DND-41 (cell line): ENCODE measurements around the gene EYA4.

ENCODE experiments used
- ATAC-seq: fragments of 200-7000 bp; cut with Tn5 transposase; 3 replicates; pipeline ENCODE4 v1.9.1; 2021; ENCODE audit warnings: low read depth; ENCODE audit not compliant: insufficient read depth
- DNase-seq: peaks from one replicate; pipeline ENCODE4 v3.0.0-alpha.2; 2020
- H2AFZ ChIP-seq: 2 replicates; pipeline ENCODE4 v1.6.0; 2012; ENCODE audit warnings: low read depth, low read length
- H3K27ac ChIP-seq: 2 replicates; pipeline ENCODE4 v1.5.1; 2012; ENCODE audit warnings: low read length, inconsistent platforms
- H3K27me3 ChIP-seq: fragments of 200-600 bp; sonication (generic); 2 replicates; pipeline ENCODE4 v1.6.0; 2012; ENCODE audit warnings: low read length, mild to moderate bottlenecking, inconsistent platforms; ENCODE audit not compliant: insufficient read depth, poor library complexity
- H3K36me3 ChIP-seq: 2 replicates; pipeline ENCODE4 v1.5.1; 2012; ENCODE audit warnings: low read length, inconsistent platforms; ENCODE audit not compliant: insufficient read depth
- H3K4me1 ChIP-seq: 2 replicates; pipeline ENCODE4 v1.5.1; 2012; ENCODE audit warnings: mild to moderate bottlenecking, low read length; ENCODE audit not compliant: insufficient read depth
- H3K4me2 ChIP-seq: 2 replicates; pipeline ENCODE4 v1.6.0; 2012; ENCODE audit warnings: mild to moderate bottlenecking, moderate library complexity, low read length, inconsistent platforms; ENCODE audit not compliant: insufficient read depth
- H3K4me3 ChIP-seq, 2 experiments: fragments of 200-600 bp in 1 of 2; shearing (Covaris generic) in 1 of 2; 2 replicates each; pipeline ENCODE4 v1.5.1; 2012 to 2016; ENCODE audit warnings: inconsistent platforms in 2 of 2, low read length in 2 of 2, mild to moderate bottlenecking in 2 of 2, low read depth in 1 of 2, moderate library complexity in 1 of 2
- H3K79me2 ChIP-seq: 2 replicates; pipeline ENCODE4 v1.6.0; 2012; ENCODE audit warnings: low read length, inconsistent platforms; ENCODE audit not compliant: insufficient read depth
- H3K9ac ChIP-seq: 2 replicates; pipeline ENCODE4 v1.6.0; 2012; ENCODE audit warnings: low read depth, mild to moderate bottlenecking, inconsistent platforms, low read length, moderate library complexity
- H3K9me3 ChIP-seq: 2 replicates; pipeline ENCODE4 v1.5.1; 2012; ENCODE audit warnings: low read length, moderate library complexity, mild to moderate bottlenecking, inconsistent platforms; ENCODE audit not compliant: insufficient read depth, severe bottlenecking
- H4K20me1 ChIP-seq: 2 replicates; pipeline ENCODE4 v1.6.0; 2012; ENCODE audit warnings: low read length; ENCODE audit not compliant: insufficient read depth
- EZH2 ChIP-seq: IDR thresholded peaks from 3 replicates; pipeline ENCODE4 v1.6.1; 2012; ENCODE audit warnings: borderline replicate concordance, low read depth, mild to moderate bottlenecking, moderate library complexity, low read length, inconsistent platforms; ENCODE audit not compliant: severe bottlenecking
- TF ChIP-seq, protein P1 (sequence below): IDR thresholded peaks from 2 replicates; pipeline ENCODE4 v1.5.1; 2012; ENCODE audit warnings: borderline replicate concordance, low read length, moderate library complexity, mild to moderate bottlenecking; ENCODE audit not compliant: poor library complexity, severe bottlenecking; ENCODE audit errors: extremely low read depth

Gene EYA4

GRCh38 chr6:133526436-133526835 is 285.3 kb downstream of the EYA4 start:
- DNase-seq (no peak), ATAC-seq (no peak)
- Histone ChIP-seq H3K9ac (no peak overlapping the region), H3K27me3 (peaks cover 2% of the 10 kb centered on the region), H4K20me1 (no peaks in the 10 kb centered on the region), H3K9me3 (no peaks in the 10 kb centered on the region), H3K4me3 (no peak overlapping the region), H3K4me1 (no peaks in the 10 kb centered on the region), H2AFZ (no peak overlapping the region), H3K79me2 (no peaks in the 10 kb centered on the region), H3K4me2 (no peak overlapping the region), H3K36me3 (no peaks in the 10 kb centered on the region), H3K27ac (no peak overlapping the region)
- no peak for TF ChIP-seq EZH2
- TF ChIP-seq, protein P1, sequence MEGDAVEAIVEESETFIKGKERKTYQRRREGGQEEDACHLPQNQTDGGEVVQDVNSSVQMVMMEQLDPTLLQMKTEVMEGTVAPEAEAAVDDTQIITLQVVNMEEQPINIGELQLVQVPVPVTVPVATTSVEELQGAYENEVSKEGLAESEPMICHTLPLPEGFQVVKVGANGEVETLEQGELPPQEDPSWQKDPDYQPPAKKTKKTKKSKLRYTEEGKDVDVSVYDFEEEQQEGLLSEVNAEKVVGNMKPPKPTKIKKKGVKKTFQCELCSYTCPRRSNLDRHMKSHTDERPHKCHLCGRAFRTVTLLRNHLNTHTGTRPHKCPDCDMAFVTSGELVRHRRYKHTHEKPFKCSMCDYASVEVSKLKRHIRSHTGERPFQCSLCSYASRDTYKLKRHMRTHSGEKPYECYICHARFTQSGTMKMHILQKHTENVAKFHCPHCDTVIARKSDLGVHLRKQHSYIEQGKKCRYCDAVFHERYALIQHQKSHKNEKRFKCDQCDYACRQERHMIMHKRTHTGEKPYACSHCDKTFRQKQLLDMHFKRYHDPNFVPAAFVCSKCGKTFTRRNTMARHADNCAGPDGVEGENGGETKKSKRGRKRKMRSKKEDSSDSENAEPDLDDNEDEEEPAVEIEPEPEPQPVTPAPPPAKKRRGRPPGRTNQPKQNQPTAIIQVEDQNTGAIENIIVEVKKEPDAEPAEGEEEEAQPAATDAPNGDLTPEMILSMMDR: no peak

- Histone ChIP-seq H3K9ac (no peak overlapping the region), H3K27me3 (peaks cover 2% of the 10 kb centered on the region), H3K36me3 (no peaks in the 10 kb centered on the region), H3K4me3 (no peak overlapping the region), H3K4me1 (no peaks in the 10 kb centered on the region), H3K79me2 (no peaks in the 10 kb centered on the region), H3K4me2 (no peak overlapping the region), H4K20me1 (no peaks in the 10 kb centered on the region), H2AFZ (no peak overlapping the region), H3K9me3 (no peaks in the 10 kb centered on the region), H3K27ac (no peak overlapping the region)
- ATAC-seq: no peak
- no peak for DNase-seq
- TF ChIP-seq EZH2: no peak
- TF ChIP-seq, protein P1: no peak
These were observed 287.4 kb downstream of the EYA4 start for GRCh38 chr6:133528566-133528965.

DNA sequence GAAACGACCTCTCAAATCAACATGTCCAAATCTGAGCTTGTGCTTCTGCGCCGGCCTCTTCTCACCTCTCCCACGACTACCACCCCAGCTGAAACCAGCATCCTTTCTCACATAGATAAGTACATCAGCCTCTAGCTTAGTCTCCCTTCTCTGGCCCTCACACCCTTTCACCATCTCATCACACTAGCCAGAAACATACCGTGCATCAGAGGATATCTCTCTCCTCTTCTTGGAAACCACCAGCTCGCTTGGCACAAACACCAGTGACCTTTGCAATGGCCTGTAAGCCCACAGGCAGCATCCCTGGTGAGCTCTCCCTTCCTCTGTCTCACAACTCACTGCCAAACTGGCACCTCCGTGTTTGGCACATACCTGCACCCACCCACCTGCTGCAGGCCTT is 291.8 kb downstream of the EYA4 start:
- no peaks in the 10 kb centered on the region for H3K9me3 ChIP-seq
- H3K27me3 ChIP-seq: peaks cover 2% of the 10 kb centered on the region
- no peaks in the 10 kb centered on the region for H3K36me3 ChIP-seq
- H3K27ac ChIP-seq: no peak overlapping the region
- H3K4me2 ChIP-seq: no peak overlapping the region
- H3K79me2 ChIP-seq: no peaks in the 10 kb centered on the region
- H3K4me1 ChIP-seq: no peaks in the 10 kb centered on the region
- TF ChIP-seq, protein P1: no peak
- TF ChIP-seq EZH2: no peak
- DNase-seq (no peak), ATAC-seq (no peak)
- no peak overlapping the region for H3K9ac ChIP-seq
- H4K20me1 ChIP-seq: no peaks in the 10 kb centered on the region
- H3K4me3 ChIP-seq: no peak overlapping the region
- H2AFZ ChIP-seq: no peak overlapping the region
